Stomach (tissue), 4 donors: Measurements from ENCODE around the gene ODF2L.

ENCODE experiments used
- EP300 ChIP-seq: sonication (generic); formaldehyde crosslinking; IDR thresholded peaks from one replicate; pipeline ENCODE4 v1.6.1; 2017; ENCODE audit warnings: antibody characterized with exemption
- POLR2A ChIP-seq, 4 donors: fragments of 450-650 bp; IDR thresholded peaks; one replicate each; pipeline ENCODE4 v1.6.1; 2016; ENCODE audit warnings: antibody characterized with exemption in 4 of 4, control low read depth in 2 of 4, mild to moderate bottlenecking in 1 of 4, moderate library complexity in 1 of 4
- POLR2AphosphoS5 ChIP-seq, 3 donors: sonication (generic); formaldehyde crosslinking; IDR thresholded peaks; one replicate each; pipeline ENCODE4 v1.6.1; 2016; ENCODE audit warnings: antibody characterized with exemption in 3 of 3
- TF ChIP-seq, protein P1 (sequence below), 7 experiments: fragments of 450-650 bp in 4 of 7; fragments of 200-600 bp in 3 of 7; sonication (generic) in 3 of 7; IDR thresholded peaks; one replicate each; pipeline ENCODE4 v1.5.1; 2016 to 2019; ENCODE audit warnings: antibody characterized with exemption in 7 of 7, control low read depth in 2 of 7, mild to moderate bottlenecking in 1 of 7

DNA sequence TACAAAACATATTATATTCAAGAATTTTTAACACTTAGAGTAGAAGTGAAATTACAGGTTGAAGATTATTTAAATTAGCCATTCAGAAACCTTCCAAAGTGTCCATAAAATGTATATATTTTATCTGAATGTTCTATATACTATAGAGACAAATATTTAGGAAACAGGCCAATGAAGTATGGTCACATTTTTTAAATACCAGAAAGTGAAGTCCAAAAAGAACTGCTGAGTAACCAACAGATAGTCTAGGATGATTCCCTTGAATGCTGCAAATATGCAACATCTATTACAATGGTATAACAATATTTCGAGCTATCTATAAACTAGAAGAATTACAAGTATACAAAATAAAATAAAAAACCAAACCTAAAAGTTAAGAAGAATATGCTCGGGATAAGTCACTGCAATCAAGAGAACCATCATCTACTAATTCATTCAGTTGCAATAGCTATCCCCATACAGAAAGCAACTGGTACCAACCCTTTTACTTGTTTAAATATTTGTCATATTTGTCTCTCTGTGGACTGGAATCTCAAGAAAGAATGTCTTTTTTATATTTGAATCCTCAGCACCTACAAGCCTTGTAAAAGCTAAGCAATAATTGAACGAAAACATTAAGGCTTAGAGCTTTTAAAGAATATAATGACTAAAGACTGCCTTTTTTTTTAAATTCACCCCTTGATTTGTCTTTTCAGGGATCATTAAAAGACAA lies 8.1 kb downstream of the ODF2L start:
- no peak for TF ChIP-seq EP300
- TF ChIP-seq, protein P1, sequence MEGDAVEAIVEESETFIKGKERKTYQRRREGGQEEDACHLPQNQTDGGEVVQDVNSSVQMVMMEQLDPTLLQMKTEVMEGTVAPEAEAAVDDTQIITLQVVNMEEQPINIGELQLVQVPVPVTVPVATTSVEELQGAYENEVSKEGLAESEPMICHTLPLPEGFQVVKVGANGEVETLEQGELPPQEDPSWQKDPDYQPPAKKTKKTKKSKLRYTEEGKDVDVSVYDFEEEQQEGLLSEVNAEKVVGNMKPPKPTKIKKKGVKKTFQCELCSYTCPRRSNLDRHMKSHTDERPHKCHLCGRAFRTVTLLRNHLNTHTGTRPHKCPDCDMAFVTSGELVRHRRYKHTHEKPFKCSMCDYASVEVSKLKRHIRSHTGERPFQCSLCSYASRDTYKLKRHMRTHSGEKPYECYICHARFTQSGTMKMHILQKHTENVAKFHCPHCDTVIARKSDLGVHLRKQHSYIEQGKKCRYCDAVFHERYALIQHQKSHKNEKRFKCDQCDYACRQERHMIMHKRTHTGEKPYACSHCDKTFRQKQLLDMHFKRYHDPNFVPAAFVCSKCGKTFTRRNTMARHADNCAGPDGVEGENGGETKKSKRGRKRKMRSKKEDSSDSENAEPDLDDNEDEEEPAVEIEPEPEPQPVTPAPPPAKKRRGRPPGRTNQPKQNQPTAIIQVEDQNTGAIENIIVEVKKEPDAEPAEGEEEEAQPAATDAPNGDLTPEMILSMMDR (IDR thresholded peaks at IDR 0.05), result no peak
- TF ChIP-seq POLR2AphosphoS5 (IDR thresholded peaks at IDR 0.05), result no peak
- no peak for TF ChIP-seq POLR2A (IDR thresholded peaks at IDR 0.05)
